GM21723 (cell line): Measurements from ENCODE around the gene ALDH18A1.

Experiments
- ATAC-seq: cut with Tn5 transposase; IDR thresholded peaks from one replicate; pipeline ENCODE4 v1.9.1; 2021; ENCODE audit warnings: mild to moderate bottlenecking, moderate library complexity; ENCODE audit not compliant: unreplicated experiment

ALDH18A1 gene

DNA sequence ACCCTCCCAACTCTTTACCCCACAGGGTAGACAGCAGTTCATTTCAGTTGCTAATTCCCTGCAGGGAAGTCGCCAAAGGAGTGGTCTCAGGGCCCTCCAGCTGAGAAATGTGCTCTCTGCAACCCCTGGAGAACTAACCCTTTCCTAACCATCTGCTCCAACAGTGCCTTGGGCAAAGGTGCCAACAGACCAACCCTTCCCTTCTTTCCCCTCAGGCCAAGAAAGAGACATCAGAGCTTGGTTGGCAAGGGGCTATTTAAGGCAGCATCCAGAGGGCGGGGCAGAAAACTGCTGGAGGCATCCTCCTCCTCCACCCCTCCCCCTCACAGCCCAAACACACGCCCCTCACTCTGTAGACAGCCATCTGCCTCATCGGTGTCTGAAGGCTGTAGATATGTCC lies 97.0 kb downstream of the ALDH18A1 start:
- ATAC-seq, result no peak

DNA sequence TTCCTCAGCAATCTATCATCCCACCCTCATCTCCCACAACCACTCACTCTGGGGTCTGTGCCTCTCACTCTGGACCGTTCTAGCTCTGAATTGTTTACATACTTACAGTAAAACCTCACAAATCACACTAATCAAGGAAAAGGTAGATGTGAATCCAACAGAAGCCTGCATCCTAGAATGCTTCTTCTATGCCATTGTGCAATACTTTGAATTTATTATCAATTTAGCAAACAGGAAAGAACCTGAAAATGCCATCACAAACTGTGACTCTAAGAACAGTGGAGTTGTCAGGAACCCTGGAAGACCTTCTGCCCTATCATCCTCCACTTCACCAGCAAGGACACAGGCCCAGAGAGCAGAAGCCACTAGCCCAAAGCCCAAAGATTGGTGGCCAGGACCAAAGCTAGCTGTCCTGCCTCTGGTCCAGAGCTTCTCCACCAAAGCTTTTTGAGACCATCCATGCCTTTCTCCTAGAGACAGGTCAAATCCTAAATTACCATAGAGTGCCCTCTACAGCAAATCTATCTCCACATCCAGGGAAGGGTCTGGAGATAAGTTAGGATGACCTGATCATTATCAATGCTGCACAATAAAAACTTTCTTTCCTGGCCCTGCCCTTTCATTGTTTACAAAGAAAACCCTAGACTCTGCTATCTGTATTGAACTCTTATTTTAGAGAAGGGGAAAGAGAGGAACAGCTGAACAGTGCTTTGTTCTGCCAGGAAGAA lies 97.8 kb downstream of the ALDH18A1 start:
- ATAC-seq, result no peak

DNA sequence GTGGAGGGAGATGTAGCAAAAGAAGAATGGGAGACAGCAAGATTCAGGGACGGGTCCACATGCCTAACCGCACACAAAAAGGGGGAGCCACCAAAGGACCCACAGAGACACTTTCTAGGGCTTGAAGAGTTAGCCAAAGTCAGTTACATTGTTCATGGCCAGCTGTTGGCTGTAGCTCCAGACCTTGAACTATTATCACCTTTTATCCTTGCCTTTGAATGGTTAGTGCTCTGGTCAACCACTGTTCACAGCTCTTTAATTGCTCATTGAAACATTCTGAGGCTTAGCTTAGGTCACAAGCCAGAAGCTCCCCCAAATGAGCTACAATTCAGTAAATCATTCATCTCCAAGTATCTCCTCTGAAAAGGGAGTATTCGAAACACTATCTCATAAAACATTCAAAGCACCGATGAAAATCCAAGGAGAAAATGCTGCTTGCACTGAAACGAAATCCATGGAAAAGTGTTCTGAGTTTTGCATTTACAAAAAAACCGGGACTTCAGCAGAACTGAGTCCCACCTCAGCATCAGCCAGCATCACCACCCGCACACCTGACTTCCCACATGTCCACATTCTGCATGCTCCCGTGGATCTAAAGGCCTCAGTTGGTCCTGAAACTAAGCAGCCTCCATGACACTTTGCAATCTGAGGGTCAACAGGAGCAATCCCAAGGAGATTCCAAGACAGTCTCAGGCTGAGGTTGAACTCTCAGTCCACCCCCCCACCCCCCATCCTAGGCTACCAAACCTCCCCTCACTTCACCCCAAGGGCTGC lies 99.3 kb downstream of the ALDH18A1 start:
- ATAC-seq, result no peak
